SK-N-SH (cell line): ENCODE data around the gene NRCAM.

ENCODE experiments used
- CTCF ChIP-seq: fragments of 200-600 bp; sonication (generic); IDR thresholded peaks from 2 replicates; pipeline ENCODE4 v1.6.1; 2017; ENCODE audit warnings: antibody characterized with exemption, mild to moderate bottlenecking, moderate library complexity
- EZH2phosphoT487 ChIP-seq: fragments of 200-600 bp; sonication (generic); IDR thresholded peaks from 2 replicates; pipeline ENCODE4 v1.6.1; 2017; ENCODE audit warnings: low read depth, mixed run types, mild to moderate bottlenecking, antibody characterized with exemption, moderate library complexity, borderline replicate concordance
- GABPA ChIP-seq: IDR thresholded peaks from 2 replicates; pipeline ENCODE4 v1.4.0; 2012; ENCODE audit warnings: low read depth, mild to moderate bottlenecking
- TCF12 ChIP-seq: IDR thresholded peaks from 2 replicates; pipeline ENCODE4 v1.4.0; 2012

GRCh38 chr7:108120196-108120595 lies 336.0 kb downstream of the NRCAM start:
- no peak for TF ChIP-seq GABPA
- no peak for TF ChIP-seq EZH2phosphoT487
- no peak for TF ChIP-seq CTCF
- no peak for TF ChIP-seq TCF12
